GM18499 (cell line): ENCODE data around the gene NLRP12.
"Not testable (repeated sequence)": the region's sequence is repeated elsewhere in the genome, so short reads cannot be mapped to it uniquely, and the experiment has no call there.

Source experiments
- ATAC-seq: cut with Tn5 transposase; IDR thresholded peaks from one replicate; pipeline ENCODE4 v1.9.1; 2021; ENCODE audit warnings: moderate number of reproducible peaks; ENCODE audit not compliant: insufficient read depth, unreplicated experiment

NLRP12 gene

DNA sequence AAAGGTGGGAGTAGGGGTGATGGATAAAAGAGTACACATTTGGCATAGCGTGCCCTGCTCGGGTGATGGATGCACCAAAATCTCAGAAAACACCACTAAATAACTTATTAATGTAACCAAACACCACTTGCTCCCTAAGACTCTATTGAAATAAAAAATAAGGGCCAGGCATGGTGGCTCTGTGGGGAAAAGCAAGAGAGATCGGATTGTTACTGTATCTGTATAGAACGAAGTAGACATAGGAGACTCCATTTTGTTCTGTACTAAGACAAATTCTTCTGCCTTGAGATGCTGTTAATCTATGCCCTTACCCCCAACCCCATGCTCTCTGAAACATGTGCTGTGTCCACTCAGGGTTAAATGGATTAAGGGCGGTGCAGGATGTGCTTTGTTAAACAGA is 14.3 kb upstream of the NLRP12 start:
- ATAC-seq = not testable (repeated sequence)

- ATAC-seq = not testable (repeated sequence)
These were observed 8.7 kb upstream of the NLRP12 start for GRCh38 chr19:53832861-53833260.

DNA sequence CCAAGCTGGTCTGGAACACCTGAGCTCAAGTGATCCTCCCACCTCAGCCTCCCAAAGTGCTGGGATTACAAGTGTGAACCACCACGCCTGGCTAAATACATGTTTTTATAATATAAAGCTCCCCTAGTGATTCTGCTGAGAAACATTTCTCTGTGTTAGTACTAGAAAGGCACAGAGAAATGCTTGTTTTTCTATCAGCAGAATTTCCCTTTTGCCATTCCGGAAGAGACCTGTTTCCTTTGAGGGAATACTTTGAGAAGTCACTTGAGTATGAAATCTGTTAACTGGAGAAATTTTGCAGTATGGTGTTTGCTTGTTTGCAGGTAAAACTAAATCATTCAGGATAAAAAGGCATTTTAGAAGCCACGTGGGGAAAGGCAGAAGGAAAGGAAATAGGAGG is 4.4 kb upstream of the NLRP12 start:
- no peak for ATAC-seq

DNA sequence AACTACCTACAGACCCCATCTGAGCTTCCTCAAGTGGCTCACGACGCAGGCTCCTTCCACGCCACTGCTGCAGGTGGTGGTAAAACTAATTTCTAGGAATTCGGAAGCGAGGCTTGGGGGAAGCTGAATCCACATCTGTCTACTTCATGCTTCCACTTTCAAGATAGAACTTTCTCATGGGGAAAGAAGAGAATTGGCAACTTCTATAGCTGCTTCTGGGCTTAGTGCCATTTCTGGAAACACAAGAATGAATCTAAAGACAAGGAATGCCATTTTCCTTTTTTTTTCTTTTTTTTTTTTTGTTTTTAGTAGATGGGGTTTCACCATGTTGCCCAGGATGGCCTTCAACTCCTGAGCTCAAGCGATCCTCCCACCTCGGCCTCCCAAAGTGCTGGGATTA is 2.8 kb upstream of the NLRP12 start:
- no peak for ATAC-seq

- no peak for ATAC-seq
These were observed 564 bp downstream of the NLRP12 start for GRCh38 chr19:53823380-53824120.

DNA sequence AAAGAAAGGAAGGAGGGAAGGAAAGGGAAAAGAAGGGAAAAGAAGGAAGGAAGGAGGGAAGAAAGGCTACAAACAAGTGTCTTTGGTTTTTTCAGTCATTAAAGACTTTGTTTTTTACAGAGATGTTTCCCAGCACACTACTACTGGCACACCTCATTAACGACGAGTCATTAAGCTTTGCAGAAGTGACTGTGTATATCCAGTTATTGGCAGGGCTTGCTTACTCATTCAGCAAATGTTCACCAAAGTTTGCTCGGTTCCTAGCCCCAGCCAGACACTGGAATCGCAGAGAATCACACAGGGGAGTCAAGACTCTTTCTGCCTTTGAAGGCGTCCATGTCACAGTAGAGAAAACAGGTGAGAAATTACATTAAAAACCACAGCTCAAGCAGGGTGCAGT is 4.3 kb downstream of the NLRP12 start:
- no peak for ATAC-seq

GRCh38 chr19:53818756-53819155 is 5.4 kb downstream of the NLRP12 start:
- no peak for ATAC-seq

DNA sequence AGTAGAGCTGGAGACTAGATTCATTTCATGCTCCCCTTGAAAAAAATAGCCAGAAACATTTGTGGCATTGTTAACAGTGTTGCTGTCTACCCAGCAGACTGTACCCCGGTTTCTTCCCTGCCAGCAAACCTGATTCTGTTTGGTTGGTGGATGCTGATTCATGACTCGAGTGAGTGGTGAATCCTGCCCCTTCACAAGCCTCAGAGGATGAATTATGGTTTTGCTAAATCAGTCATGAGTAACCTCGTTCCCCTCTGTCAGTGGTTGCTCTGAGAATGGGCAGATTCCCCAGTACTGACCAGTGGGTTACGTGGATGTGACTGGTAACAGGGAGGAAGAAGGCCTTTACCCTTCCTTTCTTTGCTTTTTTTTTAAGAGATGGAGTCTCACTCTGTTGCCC is 10.1 kb downstream of the NLRP12 start:
- no peak for ATAC-seq

- ATAC-seq = no peak
These were observed 11.8 kb downstream of the NLRP12 start for GRCh38 chr19:53812335-53812734.

- no peak for ATAC-seq
These were observed 13.2 kb downstream of the NLRP12 start for GRCh38 chr19:53810891-53811290.

DNA sequence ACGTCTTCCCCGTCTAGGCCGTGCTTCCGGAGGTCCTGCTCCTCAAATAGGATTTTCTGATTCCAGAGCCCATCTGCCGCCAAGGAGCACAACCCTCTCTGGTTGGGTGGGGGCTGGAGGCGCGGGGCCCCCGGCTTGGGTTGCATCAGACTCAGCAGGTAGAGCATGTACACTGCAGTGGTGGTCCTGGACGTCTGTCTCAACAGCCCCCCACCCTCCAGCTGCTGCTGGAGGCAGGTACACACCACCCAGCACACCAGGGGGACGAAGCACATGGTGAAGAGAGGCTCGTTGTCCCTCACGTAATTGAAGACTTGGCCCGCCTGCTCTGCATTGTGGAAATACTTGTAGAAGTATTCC is 13.9 kb downstream of the NLRP12 start:
- ATAC-seq = no peak

DNA sequence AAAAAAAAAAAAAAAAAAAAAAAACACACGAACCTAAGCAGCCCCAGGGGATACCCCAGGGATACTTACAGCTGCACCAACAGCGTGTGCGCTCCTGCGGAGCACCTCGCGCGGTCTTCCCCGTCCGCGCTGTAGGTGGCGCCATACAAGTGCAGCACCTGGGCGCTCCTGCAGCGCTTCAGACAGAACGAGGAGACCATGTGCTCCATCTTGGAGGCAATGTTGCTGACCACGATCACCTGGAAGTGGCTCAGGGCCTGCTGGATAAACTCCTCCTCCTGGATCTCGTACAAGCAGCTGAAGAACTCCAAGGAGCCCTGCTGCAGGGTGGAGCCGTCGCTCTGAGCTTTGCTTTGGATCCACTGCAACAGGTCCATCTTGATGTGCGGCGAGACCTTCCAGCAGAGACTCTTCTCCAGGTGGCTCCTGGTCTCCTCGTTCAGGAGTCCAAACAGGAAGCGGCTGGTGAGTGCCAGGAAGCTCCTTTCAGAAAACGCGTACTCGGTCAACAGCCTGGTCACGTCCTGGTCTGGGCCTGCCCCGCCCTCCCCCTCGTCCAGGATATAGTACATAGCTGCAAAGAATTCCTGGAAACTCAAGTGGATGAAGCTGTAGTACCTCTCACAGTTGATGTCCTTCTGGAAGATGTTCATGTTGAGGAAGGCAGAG is 14.5 kb downstream of the NLRP12 start:
- no peak for ATAC-seq

DNA sequence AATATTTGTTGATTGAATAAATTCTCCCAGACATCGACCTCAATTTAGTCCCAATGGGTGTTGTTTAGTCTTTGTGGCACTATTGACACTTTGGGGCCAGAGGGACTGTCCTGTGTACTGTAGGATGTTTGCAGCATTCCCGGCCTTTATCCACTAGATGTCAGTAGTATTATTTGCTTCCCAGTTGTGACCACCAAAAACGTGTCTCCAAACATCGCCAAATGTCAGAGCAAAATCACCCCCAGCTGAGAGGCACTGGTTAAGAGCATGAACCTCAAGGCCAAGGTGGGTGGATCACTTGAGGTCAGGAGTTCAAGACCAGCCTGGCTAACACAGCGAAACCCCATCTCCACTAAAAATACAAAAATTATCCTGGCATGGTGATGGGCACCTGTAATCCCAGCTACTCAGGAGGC is 15.4 kb downstream of the NLRP12 start:
- no peak for ATAC-seq

DNA sequence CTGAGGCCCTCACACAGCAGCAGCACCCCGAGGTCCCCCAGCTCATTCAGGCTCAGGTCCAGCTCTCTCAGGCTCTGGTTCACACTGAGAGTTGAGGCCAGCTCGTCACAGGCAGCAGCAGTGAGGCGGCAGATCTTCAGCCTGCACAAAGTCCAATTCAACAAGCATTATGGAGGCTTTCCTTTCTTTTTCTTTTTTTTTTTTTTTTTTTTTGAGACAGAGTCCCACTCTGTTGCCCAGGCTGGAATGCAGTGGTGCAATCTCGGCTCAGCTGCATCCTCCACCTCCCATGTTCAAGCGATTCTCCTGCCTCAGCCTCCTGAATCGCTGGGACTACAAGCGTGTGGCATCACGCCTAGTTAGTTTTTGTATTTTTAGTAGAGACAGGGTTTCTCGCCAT is 22.9 kb downstream of the NLRP12 start:
- no peak for ATAC-seq

- no peak for ATAC-seq
These were observed 29.1 kb downstream of the NLRP12 start for GRCh38 chr19:53795019-53795418.

DNA sequence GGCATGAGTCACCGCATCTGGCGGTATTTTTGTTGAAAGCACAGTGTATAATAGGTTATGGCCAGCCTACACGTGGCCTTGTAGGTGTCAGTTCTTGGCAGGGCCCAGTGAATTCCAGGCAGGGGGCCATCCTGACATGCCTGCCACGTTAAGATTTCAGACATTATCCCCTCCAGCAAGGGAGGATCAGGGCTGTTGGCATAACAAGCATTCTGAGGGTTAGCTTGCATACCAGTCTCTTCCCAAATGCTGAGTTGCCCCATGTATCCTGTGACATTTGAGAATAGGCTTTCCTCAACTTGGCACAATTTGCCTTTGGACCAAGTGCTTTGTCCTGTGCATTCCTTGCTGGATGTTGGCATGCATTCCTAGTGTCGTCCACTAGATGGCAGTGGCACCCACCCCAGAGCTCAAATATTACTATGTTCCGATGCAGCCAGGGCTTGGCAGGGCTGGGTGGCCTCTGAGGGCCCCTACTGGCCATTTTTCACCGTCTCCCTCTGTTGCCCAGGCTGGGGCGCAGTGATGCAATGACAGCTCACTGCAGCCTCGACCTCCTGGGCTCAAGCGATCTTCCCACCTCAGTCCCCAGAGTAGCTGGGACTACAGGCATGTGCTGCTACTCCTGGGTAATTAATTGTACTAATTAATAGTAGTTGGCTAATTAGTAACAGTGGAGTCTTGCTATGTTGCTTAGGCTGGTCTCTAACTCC is 31.2 kb downstream of the NLRP12 start:
- no peak for ATAC-seq

- ATAC-seq = no peak
These were observed 34.1 kb downstream of the NLRP12 start for GRCh38 chr19:53789708-53790678.

DNA sequence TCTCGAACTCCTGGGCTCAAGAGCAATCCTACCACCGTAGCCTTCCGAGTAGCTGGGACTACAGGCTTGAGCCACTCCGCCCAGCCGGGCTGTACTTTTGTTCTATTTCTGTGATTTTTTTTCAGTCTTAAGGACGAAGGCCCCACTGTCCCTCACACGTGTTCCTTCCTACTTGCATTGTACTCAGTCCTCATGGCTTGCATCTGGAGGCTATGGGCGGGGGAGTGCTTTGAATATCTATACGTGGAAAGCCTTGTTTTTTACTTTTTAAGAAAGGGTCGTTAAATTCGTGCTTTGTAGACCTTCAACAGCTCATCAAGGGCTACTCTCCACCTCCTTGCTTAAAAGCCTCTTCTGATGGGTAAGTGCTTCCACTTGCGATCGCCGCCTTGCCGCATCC is 36.8 kb downstream of the NLRP12 start:
- ATAC-seq = no peak

DNA sequence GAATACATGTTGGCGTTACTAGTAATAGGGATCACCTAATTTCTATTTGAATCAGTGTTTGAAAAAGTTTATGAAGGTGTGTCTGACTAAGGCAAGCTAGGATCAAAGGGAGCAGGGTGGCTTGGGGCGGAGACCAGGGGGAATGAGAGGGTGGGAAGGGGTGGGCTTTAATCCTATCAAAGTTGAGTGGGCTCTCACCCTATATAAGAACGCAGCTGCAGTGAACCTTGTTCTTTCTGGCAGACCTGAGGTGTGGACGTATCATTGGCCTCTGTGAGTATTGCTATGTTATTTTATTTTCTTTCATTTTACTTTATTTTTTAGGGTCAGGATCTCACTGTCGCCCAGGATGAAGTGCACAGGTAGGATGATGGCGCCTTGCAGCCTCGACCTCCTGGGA is 37.4 kb downstream of the NLRP12 start:
- no peak for ATAC-seq

GRCh38 chr19:53785196-53785889 is 38.8 kb downstream of the NLRP12 start:
- no peak for ATAC-seq
